CD14-positive monocyte (primary cell): ENCODE data around the gene TRPV2. TPM values are rescaled to one million over a fixed set of nuclear protein-coding genes. Genes with fewer than 3 reads are reported as not detected.

Source experiments
- DNase-seq, 3 donors: peaks; one replicate each; pipeline ENCODE4 v3.0.0-alpha.2; 2011 to 2022
- H2AFZ ChIP-seq: 2 replicates; pipeline ENCODE4 v1.6.0; 2012; ENCODE audit warnings: mild to moderate bottlenecking, low read depth, low read length, inconsistent platforms; ENCODE audit not compliant: insufficient read depth, poor library complexity, severe bottlenecking
- H3K27ac ChIP-seq, 2 donors: 1 replicate in 1 of 2; 2 replicates in 1 of 2; pipeline ENCODE4 v1.5.1; 2012 to 2013; ENCODE audit warnings: low read length in 2 of 2, control low read depth in 1 of 2, inconsistent platforms in 1 of 2, low read depth in 1 of 2, mild to moderate bottlenecking in 1 of 2
- H3K27me3 ChIP-seq, 2 donors: one replicate each; pipeline versions ENCODE4 v1.6.0 to v1.6.1; 2011 to 2013; ENCODE audit warnings: low read length in 2 of 2; ENCODE audit not compliant: control insufficient read depth in 2 of 2, insufficient read depth in 2 of 2
- H3K36me3 ChIP-seq, 2 donors: replicated peaks in 1 of 2; 1 replicate in 1 of 2; 2 replicates in 1 of 2; pipeline versions ENCODE4 v1.5.1 to v1.6.1; 2012 to 2013; ENCODE audit warnings: low read length in 2 of 2, control low read depth in 1 of 2, inconsistent platforms in 1 of 2, mild to moderate bottlenecking in 1 of 2; ENCODE audit not compliant: insufficient read depth in 2 of 2, control insufficient read depth in 1 of 2
- H3K4me1 ChIP-seq, 2 donors: 1 replicate in 1 of 2; 2 replicates in 1 of 2; pipeline versions ENCODE4 v1.5.1 to v1.6.1; 2012 to 2013; ENCODE audit warnings: low read length in 2 of 2, control low read depth in 1 of 2, inconsistent platforms in 1 of 2, mild to moderate bottlenecking in 1 of 2, moderate library complexity in 1 of 2; ENCODE audit not compliant: insufficient read depth in 2 of 2, control insufficient read depth in 1 of 2
- H3K4me2 ChIP-seq: replicated peaks from 2 replicates; pipeline ENCODE3; 2012; ENCODE audit warnings: low read length, moderate library complexity, mild to moderate bottlenecking; ENCODE audit not compliant: poor library complexity, severe bottlenecking; ENCODE audit errors: extremely low read depth
- H3K4me3 ChIP-seq, 3 experiments: fragments of 200-600 bp in 1 of 3; sonication (generic) in 1 of 3; replicated peaks in 1 of 3; 1 replicate in 2 of 3; 2 replicates in 1 of 3; pipeline ENCODE4 v1.5.1; 2011 to 2013; ENCODE audit warnings: low read length in 3 of 3, mild to moderate bottlenecking in 3 of 3, control low read depth in 2 of 3, low read depth in 2 of 3, inconsistent platforms in 1 of 3, moderate library complexity in 1 of 3
- H3K79me2 ChIP-seq: 2 replicates; pipeline ENCODE4 v1.6.0; 2012; ENCODE audit warnings: mild to moderate bottlenecking, control low read depth, inconsistent platforms, low read length, moderate library complexity; ENCODE audit not compliant: insufficient read depth
- H3K9ac ChIP-seq: 2 replicates; pipeline ENCODE4 v1.6.0; 2017; ENCODE audit warnings: low read length, mild to moderate bottlenecking; ENCODE audit not compliant: insufficient read depth, poor library complexity, severe bottlenecking
- H3K9me3 ChIP-seq, 2 donors: replicated peaks in 1 of 2; 1 replicate in 1 of 2; 2 replicates in 1 of 2; pipeline versions ENCODE4 v1.5.1 to v1.6.1; 2012 to 2013; ENCODE audit warnings: low read length in 2 of 2, control low read depth in 1 of 2; ENCODE audit not compliant: control insufficient read depth in 1 of 2, insufficient read depth in 1 of 2
- H4K20me1 ChIP-seq: 2 replicates; pipeline ENCODE4 v1.6.0; 2012; ENCODE audit warnings: mild to moderate bottlenecking, low read length, control low read depth, moderate library complexity; ENCODE audit not compliant: insufficient read depth
- H3K27ac Mint-ChIP-seq, 7 donors: one replicate each; pipeline ENCODE4 v1.8.0; 2020; ENCODE audit warnings: mild to moderate bottlenecking in 7 of 7, mixed read lengths in 7 of 7, moderate library complexity in 6 of 7, inconsistent platforms in 2 of 7
- H3K27me3 Mint-ChIP-seq, 3 donors: one replicate each; pipeline ENCODE4 v1.8.0; 2021 to 2022; ENCODE audit warnings: low read depth in 3 of 3, mild to moderate bottlenecking in 3 of 3, mixed read lengths in 3 of 3, moderate library complexity in 3 of 3, inconsistent platforms in 1 of 3
- H3K36me3 Mint-ChIP-seq, 2 donors: one replicate each; pipeline ENCODE4 v1.8.0; 2020; ENCODE audit warnings: mixed read lengths in 2 of 2, inconsistent platforms in 1 of 2, mild to moderate bottlenecking in 1 of 2
- H3K4me1 Mint-ChIP-seq: one replicate; pipeline ENCODE4 v1.8.0; 2020; ENCODE audit warnings: mild to moderate bottlenecking, mixed read lengths
- H3K4me3 Mint-ChIP-seq, 2 donors: one replicate each; pipeline ENCODE4 v1.8.0; 2020; ENCODE audit warnings: mild to moderate bottlenecking in 2 of 2, mixed read lengths in 2 of 2, moderate library complexity in 1 of 2
- H3K9me3 Mint-ChIP-seq, 7 donors: one replicate each; pipeline ENCODE4 v1.8.0; 2020 to 2022; ENCODE audit warnings: mixed read lengths in 7 of 7, mild to moderate bottlenecking in 6 of 7, moderate library complexity in 6 of 7, inconsistent platforms in 2 of 7
- CTCF ChIP-seq: fragments of 200-600 bp; IDR thresholded peaks from one replicate; pipeline ENCODE4 v1.8.0; 2022; ENCODE audit warnings: antibody characterized with exemption, mild to moderate bottlenecking
- WGBS: methylation state at CpG from one replicate; pipeline ENCODE4 v1.1.5; 2013; ENCODE audit warnings: missing lambda C conversion rate; ENCODE audit not compliant: insufficient coverage; 5-methylcytosine and 5-hydroxymethylcytosine counted together
- intact Hi-C, 2 donors: fragments of 100-400 bp; cut with micrococcal nuclease; formaldehyde crosslinking; loops; one replicate each; pipeline versions ENCODE4 v1.15.0 to v1.15.1; 2023
- polyA plus RNA-seq, 3 donors: library from polyadenylated mRNA; depleted of rRNA in 1 of 3; unstranded in 2 of 3; stranded (reverse) in 1 of 3; fragments of 300-500 nt in 2 of 3; fragments of >200 nt in 1 of 3; fragmentation: Illumina TruSeq in 2 of 3; gene quantifications; 1 replicate in 2 of 3; 2 replicates in 1 of 3; pipeline ENCODE4 v1.2.3, GENCODE V29; 2012 to 2021

Gene TRPV2
- polyA plus RNA-seq, 3 donors: 51.4 to 66.3 (median 58.2) TPM

GRCh38 chr17:16440901-16441629 is 25.7 kb downstream of the TRPV2 start:
- Histone ChIP-seq H3K79me2 (peaks cover 54% of the 10 kb centered on the region), H3K9me3 (no peaks in the 10 kb centered on the region), H4K20me1 (peaks cover 32% of the 10 kb centered on the region), H3K4me3 (no peak overlapping the region), H2AFZ (no peak overlapping the region), H3K27ac (peak overlapping the region in 1 of 2 donors; percentile 90), H3K9ac (no peak overlapping the region), H3K27me3 (no peaks in the 10 kb centered on the region), H3K36me3 (peaks cover 37 to 51% of the 10 kb centered on the region in 2 donors), H3K4me2 (no peak overlapping the region), H3K4me1 (peaks cover 40 to 48% of the 10 kb centered on the region in 2 donors)
- 100% methylated on average over 1 of the region's 3 CpGs for WGBS
- no peak for DNase-seq
- intact Hi-C loops: no loop called here
- Mint-ChIP-seq H3K4me1 (peaks cover 44% of the 10 kb centered on the region), H3K36me3 (peaks cover 45 to 49% of the 10 kb centered on the region in 2 donors), H3K4me3 (no peak overlapping the region), H3K27me3 (no peaks in the 10 kb centered on the region), H3K27ac (peak overlapping the region in 4 of 7 donors; percentile 53 to 94 (median 72)), H3K9me3 (no peaks in the 10 kb centered on the region)
- TF ChIP-seq CTCF: no peak

GRCh38 chr17:16442141-16442540 is 26.8 kb downstream of the TRPV2 start:
- Histone ChIP-seq H3K4me3 (no peak overlapping the region), H3K4me1 (peaks cover 40 to 48% of the 10 kb centered on the region in 2 donors), H2AFZ (no peak overlapping the region), H3K9ac (peak overlapping the region; percentile 17), H3K9me3 (no peaks in the 10 kb centered on the region), H3K27ac (peak overlapping the region in 1 of 2 donors; percentile 58), H3K36me3 (peaks cover 44 to 62% of the 10 kb centered on the region in 2 donors), H4K20me1 (peaks cover 32% of the 10 kb centered on the region), H3K27me3 (no peaks in the 10 kb centered on the region), H3K79me2 (peaks cover 54% of the 10 kb centered on the region), H3K4me2 (peak overlapping the region; percentile 1)
- WGBS: 22% methylated on average over 1 of the region's 1 CpG
- Mint-ChIP-seq H3K27ac (peak overlapping the region in 6 of 7 donors; percentile 30 to 79 (median 60)), H3K9me3 (no peaks in the 10 kb centered on the region), H3K4me3 (no peak overlapping the region), H3K4me1 (peaks cover 46% of the 10 kb centered on the region), H3K36me3 (peaks cover 48 to 59% of the 10 kb centered on the region in 2 donors), H3K27me3 (peaks cover 0 to 1% (median 0%) of the 10 kb centered on the region in 3 donors)
- TF ChIP-seq CTCF: no peak
- intact Hi-C loops: no loop called here
- DNase-seq: no peak
